Spleen (tissue), 11 donors: ENCODE measurements around the gene PSMA7. TPM values are rescaled to one million over a fixed set of nuclear protein-coding genes. Genes with fewer than 3 reads are reported as not detected.

Source experiments
- DNase-seq: peaks from one replicate; pipeline ENCODE4 v3.0.0-alpha.2; 2020
- H3K27ac ChIP-seq, 8 donors: fragments of 200-600 bp; sonication (generic) in 7 of 8; 1 replicate in 4 of 8; 2 replicates in 4 of 8; pipeline versions ENCODE4 v1.5.0 to v1.8.0; 2016 to 2021; ENCODE audit warnings: inconsistent platforms in 4 of 8, mild to moderate bottlenecking in 4 of 8, moderate library complexity in 1 of 8
- H3K27me3 ChIP-seq, 7 donors: fragments of 200-600 bp; sonication (generic) in 6 of 7; replicated peaks in 1 of 7; 1 replicate in 4 of 7; 2 replicates in 3 of 7; pipeline versions ENCODE4 v1.5.0 to v1.8.0; 2016 to 2021; ENCODE audit warnings: inconsistent platforms in 3 of 7, mild to moderate bottlenecking in 1 of 7
- H3K36me3 ChIP-seq, 6 donors: fragments of 200-600 bp; sonication (generic) in 5 of 6; 1 replicate in 4 of 6; 2 replicates in 2 of 6; pipeline versions ENCODE4 v1.5.0 to v1.8.0; 2016 to 2021; ENCODE audit warnings: inconsistent platforms in 2 of 6
- H3K4me1 ChIP-seq, 6 donors: fragments of 200-600 bp; sonication (generic) in 5 of 6; 1 replicate in 3 of 6; 2 replicates in 3 of 6; pipeline versions ENCODE4 v1.5.0 to v1.8.0; 2016 to 2021; ENCODE audit warnings: inconsistent platforms in 3 of 6
- H3K4me3 ChIP-seq, 8 donors: fragments of 200-600 bp; sonication (generic) in 7 of 8; 1 replicate in 4 of 8; 2 replicates in 4 of 8; pipeline versions ENCODE4 v1.5.0 to v1.8.0; 2016 to 2021; ENCODE audit warnings: inconsistent platforms in 4 of 8, mild to moderate bottlenecking in 4 of 8, moderate library complexity in 2 of 8
- H3K9me3 ChIP-seq, 8 donors: fragments of 200-600 bp; sonication (generic) in 7 of 8; 1 replicate in 4 of 8; 2 replicates in 4 of 8; pipeline versions ENCODE4 v1.5.0 to v1.8.0; 2016 to 2021; ENCODE audit warnings: inconsistent platforms in 4 of 8
- POLR2A ChIP-seq, 3 donors: fragments of 450-650 bp; IDR thresholded peaks; one replicate each; pipeline ENCODE4 v1.5.1; 2017; ENCODE audit warnings: antibody characterized with exemption in 3 of 3, mild to moderate bottlenecking in 1 of 3
- POLR2AphosphoS5 ChIP-seq, 3 donors: sonication (generic); formaldehyde crosslinking; IDR thresholded peaks; one replicate each; pipeline ENCODE4 v1.5.1; 2017; ENCODE audit warnings: antibody characterized with exemption in 3 of 3
- WGBS, 5 donors: extraction: QIAGEN DNeasy Blood & Tissue Kit in 3 of 5; methylation state at CpG; one replicate each; pipeline versions ENCODE4 v1.1.5 to v1.1.7; 2013 to 2018; 5-methylcytosine and 5-hydroxymethylcytosine counted together
- intact Hi-C: fragments of 100-400 bp; cut with DNase I; formaldehyde crosslinking; loops from one replicate; pipeline ENCODE4 v1.15.0; 2023; ENCODE audit warnings: low total_unique reads
- polyA plus RNA-seq, 3 donors: library from polyadenylated mRNA; stranded (reverse); fragments of 200-250 nt; gene quantifications; one replicate each; pipeline ENCODE4 v1.2.1, GENCODE V29; 2013
- total RNA-seq, 7 donors: library from RNA; depleted of rRNA in 3 of 7; stranded (reverse); fragments of >200 nt in 3 of 7; fragmentation: NEBNext Ultra II Directional in 4 of 7; extraction: Animal tissue kit (Norgen Biotek cat#: 25700) in 4 of 7; gene quantifications; one replicate each; pipeline versions ENCODE4 v1.1.0 to v1.2.1, GENCODE V29; 2016 to 2021
- TF ChIP-seq, protein P1 (sequence below), 11 experiments: fragments of 200-600 bp in 7 of 11; fragments of 450-650 bp in 4 of 11; sonication (generic) in 4 of 11; IDR thresholded peaks in 8 of 11; conservative IDR thresholded peaks in 3 of 11; 1 replicate in 7 of 11; 2 replicates in 4 of 11; pipeline versions ENCODE4 v1.4.0 to v1.8.0; 2016 to 2021; ENCODE audit warnings: antibody characterized with exemption in 11 of 11, inconsistent platforms in 4 of 11, mild to moderate bottlenecking in 1 of 11
- donor health status: healthy with polysubstance abuse.
- donor health status: DM: no; HTN: no; CAD: no; lungs with moderate emphysema.
- donor health status: DM: no; HTN: no; CAD: no.
- donor health status: Bipolar disorder and iron deficiency.
- donor health status: healthy.
- donor health status: DM: no; HTN: no; CAD: no.
- donor health status: DM: yes; HTN: yes; CAD: no.

PSMA7 gene
- total and polyA plus RNA-seq, 10 donors = 157 to 281 (median 184) TPM

DNA sequence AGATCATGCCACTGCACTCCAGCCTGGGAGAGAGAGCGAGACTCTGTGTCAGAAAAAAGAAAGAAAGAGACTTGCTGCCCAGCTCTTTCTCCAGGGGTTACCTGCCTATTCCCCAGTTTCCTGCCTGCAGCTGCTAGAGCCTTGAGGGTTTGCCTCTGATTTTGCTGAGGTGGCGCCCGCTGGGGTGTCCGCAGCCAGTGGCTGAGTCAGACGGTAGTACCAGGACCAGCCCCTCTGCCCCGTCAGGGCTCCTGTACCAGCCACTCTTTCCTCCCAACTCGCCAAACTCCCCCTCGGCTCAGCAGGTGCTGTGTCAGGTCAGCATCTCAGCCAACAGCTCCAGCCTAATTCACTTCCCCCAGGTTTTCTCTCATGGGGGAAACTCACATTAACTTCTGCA is 28.3 kb downstream of the PSMA7 start:
- Histone ChIP-seq H3K27ac (no peak overlapping the region), H3K36me3 (peaks cover 0 to 7% (median 0%) of the 10 kb centered on the region in 6 donors), H3K9me3 (peaks cover 0 to 73% (median 50%) of the 10 kb centered on the region in 8 donors), H3K4me1 (peaks cover 0 to 19% (median 11%) of the 10 kb centered on the region in 6 donors), H3K27me3 (peaks cover 0 to 54% (median 0%) of the 10 kb centered on the region in 7 donors), H3K4me3 (no peak overlapping the region)
- TF ChIP-seq POLR2A (IDR thresholded peaks at IDR 0.05) = no peak
- no peak for DNase-seq
- intact Hi-C loops = no loop called here
- WGBS, 5 donors = 40 to 65% (median 55%) methylated on average over 8 of the region's 8 CpGs

DNA sequence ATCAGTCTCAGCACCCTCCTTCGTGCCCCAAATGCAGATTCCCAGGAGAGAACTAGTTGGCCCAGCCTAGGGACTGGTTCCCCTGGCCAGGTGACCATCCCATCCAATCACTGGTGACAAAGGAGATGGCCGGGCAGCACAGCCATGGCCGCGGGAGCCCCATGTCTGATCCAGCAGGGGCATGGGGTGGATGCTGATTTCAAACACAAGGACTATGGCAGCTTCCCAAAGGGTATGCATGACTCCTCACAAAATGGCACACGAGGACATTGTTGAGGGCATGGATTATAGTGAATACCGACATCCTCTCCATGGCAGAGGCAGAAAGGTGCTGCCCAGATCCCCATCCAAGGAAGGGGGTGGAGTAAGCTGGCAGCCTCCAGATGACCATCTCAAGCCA is 30.8 kb downstream of the PSMA7 start:
- WGBS, 5 donors = 77 to 96% (median 94%) methylated on average over 4 to 6 of the region's 6 CpGs
- Histone ChIP-seq H3K4me3 (peak overlapping the region in 1 of 8 donors; percentile 7), H3K9me3 (peaks cover 6 to 98% (median 76%) of the 10 kb centered on the region in 8 donors), H3K27me3 (peaks cover 0 to 35% (median 0%) of the 10 kb centered on the region in 7 donors), H3K4me1 (peaks cover 0 to 7% (median 5%) of the 10 kb centered on the region in 6 donors), H3K27ac (no peak overlapping the region), H3K36me3 (peaks cover 0 to 10% (median 0%) of the 10 kb centered on the region in 6 donors)
- TF ChIP-seq POLR2AphosphoS5 (IDR thresholded peaks at IDR 0.05) (no peak), POLR2A (IDR thresholded peaks at IDR 0.05) (no peak)
- TF ChIP-seq, protein P1, sequence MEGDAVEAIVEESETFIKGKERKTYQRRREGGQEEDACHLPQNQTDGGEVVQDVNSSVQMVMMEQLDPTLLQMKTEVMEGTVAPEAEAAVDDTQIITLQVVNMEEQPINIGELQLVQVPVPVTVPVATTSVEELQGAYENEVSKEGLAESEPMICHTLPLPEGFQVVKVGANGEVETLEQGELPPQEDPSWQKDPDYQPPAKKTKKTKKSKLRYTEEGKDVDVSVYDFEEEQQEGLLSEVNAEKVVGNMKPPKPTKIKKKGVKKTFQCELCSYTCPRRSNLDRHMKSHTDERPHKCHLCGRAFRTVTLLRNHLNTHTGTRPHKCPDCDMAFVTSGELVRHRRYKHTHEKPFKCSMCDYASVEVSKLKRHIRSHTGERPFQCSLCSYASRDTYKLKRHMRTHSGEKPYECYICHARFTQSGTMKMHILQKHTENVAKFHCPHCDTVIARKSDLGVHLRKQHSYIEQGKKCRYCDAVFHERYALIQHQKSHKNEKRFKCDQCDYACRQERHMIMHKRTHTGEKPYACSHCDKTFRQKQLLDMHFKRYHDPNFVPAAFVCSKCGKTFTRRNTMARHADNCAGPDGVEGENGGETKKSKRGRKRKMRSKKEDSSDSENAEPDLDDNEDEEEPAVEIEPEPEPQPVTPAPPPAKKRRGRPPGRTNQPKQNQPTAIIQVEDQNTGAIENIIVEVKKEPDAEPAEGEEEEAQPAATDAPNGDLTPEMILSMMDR (IDR thresholded peaks at IDR 0.05 in 8 of 11, conservative IDR thresholded peaks at IDR 0.05 in 3 of 11) = no peak
- DNase-seq = no peak
- intact Hi-C loops = no loop called here

DNA sequence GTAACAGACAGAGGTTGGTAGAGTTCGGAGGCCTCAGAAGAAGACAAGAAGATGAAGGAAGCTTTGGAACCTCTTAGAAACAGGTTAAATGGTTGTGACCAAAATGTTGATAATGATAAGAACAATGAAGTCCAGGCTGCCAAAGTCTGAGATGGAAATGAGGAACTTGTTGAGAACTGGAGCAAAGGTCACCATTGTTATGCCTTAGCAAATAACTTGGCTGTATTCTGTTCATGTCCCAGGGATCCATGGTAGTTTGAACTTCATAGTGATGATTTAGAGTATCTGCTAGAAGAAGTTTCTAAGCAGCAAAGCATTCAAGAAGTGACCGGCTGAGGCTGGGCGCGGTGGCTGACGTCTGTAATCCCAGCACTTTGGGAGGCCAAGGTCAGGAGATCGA is 32.0 kb downstream of the PSMA7 start:
- 94 to 97% (median 95%) methylated on average over 6 of the region's 6 CpGs for WGBS, 5 donors
- no peak overlapping the region for H3K4me3 ChIP-seq
- H3K4me1 ChIP-seq = no peaks in the 10 kb centered on the region
- intact Hi-C loops = no loop called here
- peaks cover 0 to 10% (median 0%) of the 10 kb centered on the region in 6 donors for H3K36me3 ChIP-seq
- H3K27me3 ChIP-seq = peaks cover 0 to 25% (median 0%) of the 10 kb centered on the region in 7 donors
- DNase-seq = no peak
- H3K27ac ChIP-seq = no peak overlapping the region
- TF ChIP-seq, protein P1 (IDR thresholded peaks at IDR 0.05 in 8 of 11, conservative IDR thresholded peaks at IDR 0.05 in 3 of 11) = no peak
- TF ChIP-seq POLR2AphosphoS5 (IDR thresholded peaks at IDR 0.05) (no peak), POLR2A (IDR thresholded peaks at IDR 0.05) (no peak)
- H3K9me3 ChIP-seq = peaks cover 6 to 99% (median 88%) of the 10 kb centered on the region in 8 donors

DNA sequence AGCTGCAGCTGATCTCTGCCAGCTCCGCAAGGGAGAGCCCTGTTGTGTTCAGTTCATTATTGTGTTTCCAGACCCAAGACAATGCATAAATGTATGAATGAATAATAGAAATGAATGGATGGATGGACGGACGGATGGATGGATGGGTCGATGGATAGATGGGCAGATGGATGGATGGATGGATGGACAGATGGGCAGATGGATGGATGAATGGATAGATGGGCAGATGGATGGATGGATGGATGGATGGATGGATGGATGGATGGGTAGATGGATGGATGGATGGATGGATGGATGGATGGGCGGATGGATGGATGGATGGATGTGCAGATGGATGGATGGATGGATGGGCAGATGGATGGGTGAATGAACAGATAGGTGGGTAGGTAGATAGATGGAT is 37.6 kb downstream of the PSMA7 start:
- Histone ChIP-seq H3K36me3 (peaks cover 0 to 3% (median 0%) of the 10 kb centered on the region in 6 donors), H3K9me3 (peaks cover 6 to 100% (median 93%) of the 10 kb centered on the region in 8 donors), H3K27ac (no peak overlapping the region), H3K4me1 (peaks cover 0 to 3% (median 0%) of the 10 kb centered on the region in 6 donors), H3K27me3 (peaks cover 0 to 29% (median 0%) of the 10 kb centered on the region in 7 donors), H3K4me3 (no peak overlapping the region)
- 89 to 99% (median 92%) methylated on average over 5 of the region's 5 CpGs for WGBS, 5 donors
- TF ChIP-seq POLR2AphosphoS5 (IDR thresholded peaks at IDR 0.05) = no peak
- intact Hi-C loops = no loop called here
- no peak for DNase-seq

DNA sequence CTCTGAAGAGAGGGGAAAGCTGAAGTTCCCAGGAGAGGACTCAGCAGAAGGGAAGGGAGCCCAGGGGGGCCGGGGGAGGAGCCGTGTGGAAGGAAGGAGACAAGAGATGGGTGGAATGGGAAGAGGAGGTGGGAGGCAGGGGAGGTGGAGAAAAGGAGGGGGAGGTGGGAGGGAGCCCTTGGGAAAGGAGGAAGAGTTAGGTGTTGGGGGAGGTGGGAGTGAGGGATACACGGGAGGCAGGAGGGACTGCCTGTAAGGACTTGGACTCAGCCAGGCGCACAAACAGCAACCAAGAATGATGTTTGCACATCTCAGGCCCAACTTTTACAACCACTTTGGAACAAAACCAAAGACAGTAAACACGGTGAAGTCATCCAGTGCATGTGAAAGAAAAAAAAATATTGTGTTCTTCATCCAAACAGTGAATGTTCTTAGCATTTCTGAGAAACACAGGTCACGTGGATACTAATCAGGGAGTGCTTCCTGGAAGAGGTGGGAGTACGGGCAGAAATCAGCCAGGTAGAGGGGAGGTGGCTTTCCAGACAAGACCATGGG is 38.3 kb downstream of the PSMA7 start:
- TF ChIP-seq POLR2AphosphoS5 (IDR thresholded peaks at IDR 0.05) (no peak), POLR2A (IDR thresholded peaks at IDR 0.05) (no peak)
- TF ChIP-seq, protein P1 (IDR thresholded peaks at IDR 0.05 in 8 of 11, conservative IDR thresholded peaks at IDR 0.05 in 3 of 11) = no peak
- DNase-seq = no peak
- Histone ChIP-seq H3K4me3 (no peak overlapping the region), H3K27me3 (peaks cover 0 to 29% (median 0%) of the 10 kb centered on the region in 7 donors), H3K27ac (no peak overlapping the region), H3K9me3 (peaks cover 6 to 100% (median 93%) of the 10 kb centered on the region in 8 donors), H3K36me3 (peaks cover 0 to 3% (median 0%) of the 10 kb centered on the region in 6 donors), H3K4me1 (peaks cover 0 to 3% (median 0%) of the 10 kb centered on the region in 6 donors)
- WGBS, 5 donors = 40 to 51% (median 50%) methylated on average over 7 of the region's 7 CpGs
- intact Hi-C loops = no loop called here
